SH-SY5Y (cell line): ENCODE results near the gene NOL7.

Source experiments
- GATA2 ChIP-seq: IDR thresholded peaks from 2 replicates; pipeline ENCODE4 v1.6.1; 2011; ENCODE audit warnings: mild to moderate bottlenecking, low read depth, low read length
- GATA3 ChIP-seq: IDR thresholded peaks from 2 replicates; pipeline ENCODE4 v1.6.1; 2011; ENCODE audit warnings: low read depth, mild to moderate bottlenecking, low read length, moderate library complexity

- no peak for TF ChIP-seq GATA2
- no peak for TF ChIP-seq GATA3
Observed at GRCh38 chr6:13660273-13660672, 45.1 kb downstream of the NOL7 start.
